HG03354 (cell line): ENCODE results near the gene FAM133A.

Source experiments
- ATAC-seq: cut with Tn5 transposase; IDR thresholded peaks from one replicate; pipeline ENCODE4 v1.9.1; 2021; ENCODE audit warnings: mild to moderate bottlenecking; ENCODE audit not compliant: unreplicated experiment, poor library complexity, severe bottlenecking

The FAM133A gene

GRCh38 chrX:93673869-93674271 is at the start of gene FAM133A:
Gene FAM133A (plus strand): TSS chrX:93674206. CDS start chrX:93709420, 35,214 bp downstream.
- ATAC-seq = no peak

- ATAC-seq = no peak
Measured at GRCh38 chrX:93637591-93637990, 36.4 kb upstream of the FAM133A start.

- ATAC-seq = no peak
Measured at GRCh38 chrX:93649381-93649780, 24.6 kb upstream of the FAM133A start.

GRCh38 chrX:93660575-93660974 is 13.4 kb upstream of the FAM133A start:
- ATAC-seq = no peak

GRCh38 chrX:93673056-93673868 is 744 bp upstream of the FAM133A start, which contains the start of gene NAP1L3:
Gene NAP1L3 (minus strand): TSS chrX:93673578. CDS start chrX:93673304, 274 bp downstream.
- ATAC-seq = peak; percentile 72

- no peak for ATAC-seq
Measured at GRCh38 chrX:93695981-93696380, 22.0 kb downstream of the FAM133A start.

- no peak for ATAC-seq
Measured at GRCh38 chrX:93703701-93704100, 29.7 kb downstream of the FAM133A start.

GRCh38 chrX:93711076-93711475 is 37.1 kb downstream of the FAM133A start:
- ATAC-seq = no peak

- no peak for ATAC-seq
Measured at GRCh38 chrX:93741811-93742210, 67.8 kb downstream of the FAM133A start.

- no peak for ATAC-seq
Measured at GRCh38 chrX:93760163-93760562, 86.2 kb downstream of the FAM133A start.
